HG03025 (cell line): ENCODE measurements around the gene PLXNA1.
A peak's percentile ranks its signal among the peaks of the same experiment; 100 is the strongest.

Experiments used
- ATAC-seq: cut with Tn5 transposase; IDR thresholded peaks from one replicate; pipeline ENCODE4 v1.9.1; 2021; ENCODE audit warnings: mild to moderate bottlenecking, moderate library complexity; ENCODE audit not compliant: unreplicated experiment, low FRiP score

PLXNA1 gene

GRCh38 chr3:126982471-126983175 lies at the start of gene PLXNA1:
PLXNA1 (plus strand) TSS chr3:126983115; CDS start chr3:126988594, 5,479 bp downstream.
- ATAC-seq, result peak; percentile 57

- ATAC-seq, result no peak
These were observed 48.8 kb upstream of the PLXNA1 start for GRCh38 chr3:126934031-126934531.

- ATAC-seq, result no peak
These were observed 47.9 kb upstream of the PLXNA1 start for GRCh38 chr3:126934991-126935390.

DNA sequence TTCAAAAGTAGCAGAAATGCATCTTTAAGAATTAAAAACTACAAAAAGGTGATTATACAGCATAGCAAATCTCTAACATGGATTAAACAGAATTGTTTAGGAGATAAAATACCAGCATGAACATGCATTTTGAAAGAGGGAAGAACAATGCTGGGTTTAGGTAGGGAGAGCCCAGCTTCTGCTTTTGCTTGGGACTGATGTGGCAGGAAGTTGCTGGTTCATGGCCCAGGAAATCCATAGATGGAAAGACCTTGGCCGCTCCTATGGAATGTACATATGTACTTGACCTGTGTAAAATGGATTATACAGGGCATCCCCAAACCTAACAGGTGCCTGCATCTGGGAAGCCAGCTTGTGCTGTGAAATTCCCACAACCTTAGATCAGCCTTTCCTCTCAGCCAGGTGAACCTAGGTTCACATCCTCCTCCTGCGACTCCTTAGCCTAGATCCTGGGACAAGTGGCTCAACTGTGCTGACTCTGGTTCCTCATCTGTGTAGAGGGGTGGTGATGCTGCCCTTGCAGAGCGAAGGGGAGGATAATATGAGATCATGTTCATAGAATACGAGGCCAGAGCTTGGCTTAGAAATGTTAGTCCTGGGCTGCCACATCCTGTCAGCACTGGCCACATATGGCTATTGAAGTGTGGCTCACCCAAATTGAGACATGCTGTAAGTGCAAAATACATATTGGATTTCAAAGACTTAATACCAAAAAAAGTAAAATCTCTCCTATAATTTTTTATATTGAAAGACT lies 47.0 kb upstream of the PLXNA1 start:
- no peak for ATAC-seq

DNA sequence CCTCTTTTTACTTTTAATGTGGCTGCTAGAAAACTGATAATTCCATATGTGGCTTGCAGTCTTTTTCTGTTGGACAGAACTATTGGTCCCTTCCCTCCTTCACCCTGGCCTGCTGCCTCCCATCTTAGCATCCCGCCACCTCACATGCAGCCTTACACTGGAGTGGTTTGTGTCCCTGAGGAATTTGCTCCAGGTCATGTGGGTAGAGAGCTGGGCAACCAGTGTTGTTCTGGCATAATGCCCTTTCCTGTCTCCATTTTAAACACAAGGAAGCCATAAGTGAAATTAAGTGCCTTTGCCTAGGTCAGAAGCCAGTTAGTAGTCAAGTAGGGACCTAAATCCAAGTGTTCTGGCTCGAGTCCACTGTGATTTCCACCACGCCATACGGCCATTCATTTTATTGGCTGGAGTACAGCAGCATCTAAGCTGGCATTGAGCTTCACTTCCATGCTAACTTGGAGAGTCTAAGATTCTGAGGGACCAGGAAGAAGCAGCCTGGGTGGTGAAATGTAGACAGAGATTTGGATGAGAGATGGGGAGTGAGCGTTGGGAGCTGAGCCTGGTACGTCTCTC lies 46.0 kb upstream of the PLXNA1 start:
- no peak for ATAC-seq

DNA sequence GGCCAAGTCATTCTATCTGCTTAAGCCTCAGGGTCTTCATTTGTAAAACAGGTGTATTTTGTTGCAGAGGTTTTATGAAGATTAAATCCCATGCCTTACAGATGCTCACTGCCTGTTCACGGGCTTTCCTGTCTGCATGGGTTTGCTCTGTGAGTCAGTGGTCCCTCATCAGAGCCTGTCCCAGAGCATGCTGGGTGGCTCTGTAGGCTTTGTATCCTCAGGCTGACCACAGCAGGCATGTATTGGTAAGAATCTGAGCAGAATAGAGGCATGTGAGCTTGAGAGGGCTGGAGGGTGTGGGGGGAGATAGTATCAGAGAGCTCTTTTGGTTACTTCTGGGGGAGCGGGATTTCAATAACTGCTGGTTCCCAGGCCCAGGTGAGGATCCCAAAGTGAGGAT lies 45.4 kb upstream of the PLXNA1 start:
- no peak for ATAC-seq

DNA sequence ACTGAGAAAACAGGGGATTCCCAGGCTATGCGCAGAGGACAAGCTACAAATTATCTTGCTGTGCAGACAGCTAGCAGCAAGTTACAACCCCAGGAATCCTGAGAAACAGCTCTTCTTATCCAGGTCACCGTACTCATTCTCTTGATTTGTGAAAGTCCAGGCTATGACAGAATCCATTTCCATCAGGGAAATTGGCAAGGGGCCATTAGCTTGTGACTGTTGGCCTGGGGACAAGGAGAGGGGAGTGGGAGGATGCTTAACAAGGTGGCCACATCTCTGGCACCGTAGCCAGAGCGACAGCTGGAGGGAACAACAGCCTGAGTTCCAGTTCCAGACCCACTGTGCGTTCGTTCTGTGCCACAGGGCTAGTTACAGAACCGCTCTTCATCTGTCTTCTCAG lies 44.9 kb upstream of the PLXNA1 start:
- no peak for ATAC-seq

DNA sequence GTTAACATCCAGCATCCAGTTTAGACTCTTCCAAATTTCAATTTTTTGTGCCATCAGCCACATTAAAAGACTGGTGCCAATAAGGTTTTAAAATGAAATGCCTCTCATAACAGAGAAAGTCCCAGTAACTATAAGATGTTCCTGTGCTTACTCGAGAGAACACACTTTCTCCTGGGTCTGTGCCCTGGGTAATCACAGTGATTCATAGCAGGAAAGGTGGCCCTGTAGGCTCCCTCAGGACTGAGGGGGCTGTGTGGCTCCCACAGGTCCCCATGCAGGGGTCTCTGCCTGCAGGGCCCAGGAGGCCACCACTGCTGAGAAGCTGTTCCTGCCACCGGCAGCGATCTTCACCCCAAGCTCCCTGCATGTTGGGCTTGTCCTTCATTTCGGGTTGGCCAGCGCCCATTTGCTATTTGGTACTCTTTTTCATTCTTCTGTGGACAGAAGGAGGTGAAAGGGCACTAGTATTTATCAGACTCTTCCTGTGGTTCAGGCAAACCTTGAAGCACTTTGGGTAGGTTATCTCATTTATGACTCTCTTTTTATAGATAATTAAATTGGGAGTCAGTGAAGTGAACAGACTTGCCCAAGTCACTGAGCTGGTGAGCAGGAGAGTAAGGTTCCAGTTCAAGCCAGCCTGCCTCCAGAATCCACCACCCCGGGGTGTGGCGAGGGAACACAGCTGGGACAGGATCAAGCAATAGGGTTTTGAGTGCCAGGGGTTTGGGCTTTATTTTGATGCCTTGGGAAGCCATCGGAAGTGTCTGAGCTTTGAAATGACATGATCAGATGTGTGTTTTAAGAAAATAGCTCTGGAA lies 44.2 kb upstream of the PLXNA1 start:
- ATAC-seq, result no peak

GRCh38 chr3:126939338-126939718 lies 43.6 kb upstream of the PLXNA1 start:
- ATAC-seq, result no peak

DNA sequence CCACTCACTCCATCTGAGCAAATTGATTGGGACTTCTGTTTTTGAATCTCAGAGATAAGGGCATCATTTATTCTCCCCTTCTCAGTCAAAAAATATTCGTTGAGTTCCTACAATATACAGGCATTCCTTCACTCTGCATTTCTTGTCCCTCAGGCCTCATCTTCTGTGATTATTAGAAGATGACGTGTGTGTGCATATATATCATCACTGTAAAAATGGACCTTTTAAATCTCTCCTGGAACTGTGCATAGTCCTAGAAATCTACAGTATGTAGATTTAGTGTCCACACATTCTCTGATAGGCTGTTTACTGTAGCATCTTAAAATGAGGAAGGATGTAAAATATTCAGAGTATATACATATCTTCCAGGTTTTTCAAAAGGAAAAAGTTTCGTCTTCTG lies 43.2 kb upstream of the PLXNA1 start:
- no peak for ATAC-seq

DNA sequence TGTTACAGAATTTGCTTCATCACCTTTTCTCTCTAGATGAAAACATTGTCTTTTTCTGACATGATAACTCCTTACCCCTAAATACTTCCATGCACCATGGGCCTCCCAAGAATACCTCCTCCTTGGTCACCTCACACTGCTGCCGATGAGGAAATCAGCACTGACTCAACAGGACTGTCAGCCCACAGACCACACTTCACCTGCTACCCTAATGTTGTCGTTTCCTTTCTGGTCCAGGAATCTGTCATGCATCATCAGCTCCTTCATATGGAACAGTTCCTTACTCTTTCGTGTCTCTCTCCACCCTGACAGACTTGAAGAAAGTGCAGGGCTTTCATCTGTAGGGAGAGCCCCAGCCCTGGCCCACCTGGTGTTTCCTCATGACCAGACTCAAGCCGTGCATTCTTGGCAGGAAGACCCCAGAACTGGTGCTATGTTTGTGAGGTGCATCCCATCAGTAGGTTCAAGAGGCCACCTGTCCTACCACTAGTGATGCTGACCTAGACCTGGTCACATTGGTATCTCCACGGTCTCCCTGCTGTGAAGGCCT lies 41.1 kb upstream of the PLXNA1 start:
- ATAC-seq, result no peak

- no peak for ATAC-seq
These were observed 38.6 kb upstream of the PLXNA1 start for GRCh38 chr3:126944089-126944965.

DNA sequence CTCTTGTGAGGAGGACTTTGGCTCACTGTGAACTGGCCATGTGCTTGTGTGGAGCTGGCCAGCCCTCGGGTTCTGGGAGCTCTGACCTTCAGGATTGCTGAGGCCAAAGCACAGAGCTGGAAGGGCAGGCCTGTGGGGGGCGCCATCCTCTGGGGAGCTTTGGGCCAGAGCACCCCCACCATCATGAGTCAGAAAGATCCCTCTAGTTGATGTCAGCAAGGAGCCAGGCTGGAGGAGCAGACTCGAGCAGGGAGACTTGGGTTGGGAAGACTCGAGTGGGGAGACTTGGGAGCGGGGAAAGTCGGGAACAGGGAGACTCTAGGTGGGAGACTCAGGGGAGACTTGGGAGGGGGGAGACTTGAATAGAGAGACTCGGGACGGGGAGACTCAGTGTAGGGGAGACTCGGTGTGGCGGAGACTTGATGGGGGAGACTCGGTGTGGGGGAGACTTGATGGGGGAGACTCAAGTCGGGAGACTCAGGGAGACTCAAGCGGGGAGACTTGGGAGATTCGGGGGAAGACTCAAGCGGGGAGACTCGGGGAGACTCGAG lies 37.7 kb upstream of the PLXNA1 start:
- ATAC-seq, result no peak

DNA sequence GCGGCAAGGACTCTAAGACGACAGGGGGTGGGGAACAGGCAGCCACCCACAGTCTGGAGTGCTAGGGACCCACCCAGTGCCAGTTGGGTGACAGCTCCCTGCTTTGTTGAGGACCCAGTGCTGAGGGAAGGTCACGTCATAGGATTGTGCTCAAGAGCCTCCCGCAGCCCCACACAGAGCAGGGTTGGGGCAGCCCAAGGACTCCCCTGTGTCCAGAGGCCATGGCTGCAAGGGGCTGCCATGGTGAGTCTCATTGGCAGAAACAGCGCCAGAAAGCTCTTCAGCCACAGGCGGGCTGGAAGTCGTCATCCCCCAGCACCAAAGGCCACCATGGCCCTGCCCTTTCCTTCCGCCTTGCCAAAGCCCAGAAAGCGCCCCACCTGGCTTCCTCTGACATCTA lies 37.0 kb upstream of the PLXNA1 start:
- ATAC-seq, result no peak

GRCh38 chr3:126946405-126946804 lies 36.5 kb upstream of the PLXNA1 start:
- ATAC-seq, result no peak

DNA sequence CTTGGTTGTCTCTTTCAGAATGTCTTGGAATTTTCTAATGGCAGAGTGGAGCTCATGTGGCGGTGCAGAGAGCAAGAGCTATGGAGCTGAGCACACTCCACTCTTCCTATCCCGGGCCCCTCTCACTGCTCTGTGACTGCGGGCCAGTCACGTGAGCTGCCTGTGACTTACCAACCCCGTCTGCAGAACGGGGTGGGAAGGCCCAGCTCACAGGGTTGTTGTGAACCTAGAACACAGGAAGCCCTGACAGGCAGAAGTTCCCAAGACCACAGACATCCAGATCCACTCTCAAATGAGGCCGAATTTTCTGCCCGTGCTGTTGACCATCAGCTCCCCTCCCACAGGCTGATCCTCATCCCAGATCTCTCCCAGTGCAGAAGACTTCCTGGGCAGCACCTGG lies 35.5 kb upstream of the PLXNA1 start:
- no peak for ATAC-seq

DNA sequence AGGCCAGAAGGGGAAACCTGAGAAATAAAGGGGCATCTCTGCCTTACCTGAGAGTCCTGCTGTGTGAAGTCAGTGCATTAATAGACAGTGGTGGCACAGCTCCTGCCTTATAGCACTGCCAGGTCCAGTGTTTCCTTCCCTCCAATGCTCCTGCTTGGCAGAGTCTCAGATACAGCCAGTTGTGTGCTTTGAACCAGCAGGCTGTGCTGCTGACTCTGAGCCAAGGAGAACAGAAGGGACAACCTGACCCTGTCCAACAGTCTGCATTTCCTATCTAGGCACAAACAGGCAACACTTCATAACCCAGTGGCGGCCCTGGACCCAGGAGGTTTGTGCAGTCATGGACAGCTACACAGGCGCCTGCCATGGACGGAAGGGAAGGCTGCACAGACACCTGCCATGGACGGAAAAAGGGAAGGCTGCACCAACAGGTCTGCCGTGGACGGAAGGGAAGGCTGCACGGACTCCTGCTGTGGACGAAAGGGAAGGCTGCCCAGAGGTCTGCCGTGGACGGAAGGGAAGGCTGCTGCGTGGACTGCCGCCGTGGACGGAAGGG lies 33.9 kb upstream of the PLXNA1 start:
- ATAC-seq, result no peak

DNA sequence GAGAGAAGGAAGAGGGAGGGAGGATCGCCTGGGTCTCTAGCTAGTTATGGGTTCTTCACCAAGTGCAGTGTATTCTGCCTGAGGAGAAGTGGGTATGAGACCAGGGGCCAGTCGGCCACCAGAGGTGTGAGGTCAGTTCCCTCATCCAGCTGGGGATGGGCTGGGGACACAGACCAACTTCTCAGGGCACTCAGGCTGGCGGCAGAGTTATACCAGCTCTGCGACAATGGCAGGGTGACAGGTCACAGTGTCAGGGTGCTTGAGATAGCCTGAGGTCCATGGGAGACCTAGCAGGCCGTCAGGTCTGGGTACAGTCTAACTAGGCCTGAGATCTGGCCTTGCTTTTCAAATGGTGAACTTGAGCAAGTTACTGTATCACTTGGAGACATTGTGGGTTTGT lies 31.4 kb upstream of the PLXNA1 start:
- ATAC-seq, result no peak
